SHP77 (cell line): ENCODE data around the gene CDC42EP5.
"Not testable (repeated sequence)": the region's sequence is repeated elsewhere in the genome, so short reads cannot be mapped to it uniquely, and the experiment has no call there.

Experiments used
- DNase-seq, 2 experiments: peaks; one replicate each; lab custom pipeline; 2025; lab: John Stamatoyannopoulos, UW

Gene CDC42EP5, protein sequence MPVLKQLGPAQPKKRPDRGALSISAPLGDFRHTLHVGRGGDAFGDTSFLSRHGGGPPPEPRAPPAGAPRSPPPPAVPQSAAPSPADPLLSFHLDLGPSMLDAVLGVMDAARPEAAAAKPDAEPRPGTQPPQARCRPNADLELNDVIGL

DNA sequence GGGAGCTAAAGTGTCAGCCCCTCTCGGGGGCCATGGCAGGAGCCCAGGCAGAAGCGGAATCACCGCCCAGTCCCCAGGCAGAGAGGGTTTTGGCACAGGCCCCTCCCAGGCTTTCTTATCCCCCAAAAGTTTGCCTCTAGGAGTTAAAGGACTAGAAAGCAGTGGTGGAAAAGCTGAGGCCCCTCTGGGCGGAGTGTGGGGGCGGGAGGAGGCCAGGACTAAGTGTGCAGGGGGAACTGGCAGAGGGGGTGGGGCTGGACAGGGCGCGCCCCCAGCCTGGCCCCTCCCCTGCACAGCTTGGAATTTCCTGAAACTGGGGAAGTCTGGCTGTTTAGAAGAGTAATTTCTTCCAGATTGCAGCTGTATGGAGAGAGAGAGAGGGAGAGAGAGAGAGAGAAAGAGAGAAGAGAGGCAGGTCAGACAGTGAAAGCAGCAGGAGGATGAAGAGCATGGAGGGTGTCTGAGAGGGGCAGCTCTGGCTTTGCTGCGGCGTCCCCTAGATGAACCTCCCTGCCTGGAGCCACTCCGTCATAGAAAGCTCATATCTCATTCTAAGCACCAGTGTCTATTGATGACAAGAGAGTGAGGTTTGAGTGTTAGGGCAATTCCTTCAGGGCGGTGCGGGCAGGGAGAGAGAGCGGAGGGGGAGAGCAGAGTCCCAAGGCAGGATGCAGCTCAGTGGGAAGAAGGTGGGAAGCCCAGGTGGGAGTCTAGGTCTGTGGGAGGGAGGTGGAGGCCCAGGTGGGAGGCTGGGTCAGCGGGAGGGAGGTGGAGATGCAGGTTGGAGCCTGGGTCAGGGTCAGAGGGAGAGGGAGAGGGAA is at the start of gene CDC42EP5:
TSS of gene CDC42EP5 (minus strand) at position 226 of the 821 bp plus-strand sequence. CDS start 7,749 bp downstream, outside the sequence.
- no peak for DNase-seq

DNA sequence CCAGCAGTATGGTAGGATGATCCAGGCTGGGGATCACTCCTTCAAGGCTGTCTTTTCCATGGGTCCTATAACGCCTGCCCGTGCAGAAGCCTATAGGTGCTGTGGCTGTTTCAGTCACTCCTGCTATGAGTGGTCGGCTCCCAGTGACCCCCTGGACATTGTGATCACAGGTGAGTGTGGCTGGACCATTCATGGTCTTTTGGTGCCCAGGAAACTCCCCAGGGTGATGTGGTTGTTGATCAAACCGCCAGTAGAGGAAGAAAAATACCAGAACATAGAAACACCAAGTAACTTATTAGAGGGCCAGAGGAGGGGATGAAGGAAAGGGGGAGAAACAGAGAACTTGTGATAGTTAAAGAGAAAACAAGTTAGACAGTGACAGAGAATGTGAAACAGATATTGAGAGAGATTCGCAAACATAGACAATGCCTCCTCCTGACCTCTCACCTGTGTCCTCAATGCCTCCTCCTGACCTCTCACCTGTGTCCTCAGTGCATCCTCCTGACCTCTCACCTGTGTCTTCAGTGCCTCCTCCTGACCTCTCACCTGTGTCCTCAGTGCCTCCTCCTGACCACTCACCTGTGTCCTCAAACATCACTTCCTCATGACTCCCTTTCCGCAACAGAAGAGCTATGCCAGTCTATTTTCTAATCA is 48.9 kb upstream of the CDC42EP5 start:
- no peak for DNase-seq

DNA sequence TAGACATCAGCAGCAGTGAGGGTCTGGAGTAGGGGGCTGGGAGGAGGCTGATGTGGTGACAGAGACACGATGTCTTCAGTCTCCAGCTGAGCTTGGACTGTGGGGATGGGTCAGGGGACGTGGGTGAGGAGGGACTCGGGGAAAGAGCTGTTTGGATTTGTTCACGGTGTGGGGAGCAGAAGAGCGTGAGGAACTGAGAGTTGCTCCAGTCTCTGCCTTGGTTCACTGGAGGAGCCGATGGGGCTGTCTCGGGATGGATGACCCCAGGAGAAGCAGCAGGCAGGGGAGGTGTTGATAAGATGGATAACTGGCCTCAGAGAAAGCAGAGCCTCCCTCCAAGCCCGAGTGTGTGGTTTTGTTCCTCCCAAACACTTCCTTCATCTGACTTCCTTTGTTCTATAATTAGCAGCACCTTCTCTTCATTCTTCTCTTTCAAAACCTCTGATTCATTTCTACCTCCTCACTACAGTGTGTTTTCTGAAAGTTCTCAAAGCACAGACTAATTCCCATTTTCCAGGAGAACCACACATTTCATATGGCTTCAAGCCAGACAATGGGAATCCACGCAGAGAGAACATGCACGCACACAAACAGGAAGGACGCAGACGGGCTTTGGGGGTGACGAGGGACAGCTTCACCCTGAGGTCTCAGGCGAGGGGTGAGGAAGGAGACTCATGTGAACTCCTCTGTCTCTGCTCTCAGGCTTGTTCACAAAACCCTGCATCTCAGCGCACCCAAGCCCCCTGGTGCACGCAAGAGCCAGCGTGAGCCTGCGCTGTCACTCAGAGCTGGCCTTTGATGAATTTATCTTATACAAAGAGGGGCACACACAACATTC is 48.1 kb upstream of the CDC42EP5 start:
- DNase-seq = peak in 1 of 2 experiments; percentile 21

DNA sequence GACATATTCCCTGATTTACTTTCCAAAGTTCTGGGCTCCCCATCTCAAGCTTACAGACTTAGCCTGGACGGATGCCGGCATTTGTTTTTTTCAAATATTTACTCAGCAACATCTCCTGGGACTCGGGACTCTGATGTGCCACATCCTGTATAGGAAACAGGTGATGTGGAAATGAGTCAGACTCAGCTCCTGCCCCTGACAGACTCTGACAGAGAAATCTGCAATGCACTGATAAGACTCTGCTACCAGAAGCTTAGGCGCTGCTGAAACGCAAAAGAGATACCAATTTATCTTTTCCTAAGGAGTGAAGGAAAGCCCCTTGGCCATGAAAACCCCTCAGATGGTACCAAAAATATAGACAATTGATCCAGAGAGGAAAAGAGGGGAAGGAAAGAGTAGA is 45.7 kb upstream of the CDC42EP5 start:
- peak; percentile 76 to 85 for DNase-seq

DNA sequence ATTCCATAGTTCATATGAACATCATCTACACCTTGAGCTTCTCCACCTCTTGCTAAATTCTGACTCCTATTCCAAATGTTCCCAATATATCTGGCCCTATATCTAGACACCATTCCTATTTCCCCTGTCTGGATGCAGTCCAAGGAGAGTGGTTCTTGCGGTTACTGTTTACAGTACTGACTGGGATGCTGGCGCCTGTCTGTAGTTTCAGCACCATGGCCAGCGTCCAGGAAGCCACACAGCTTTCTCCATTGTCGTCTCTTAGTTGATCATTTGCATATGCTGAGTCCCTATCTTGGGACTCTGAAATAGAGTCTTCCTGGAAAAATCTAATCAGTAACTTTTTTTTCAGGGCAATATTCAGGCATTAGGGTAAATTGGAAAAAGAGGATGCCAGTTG is 44.4 kb upstream of the CDC42EP5 start:
- peak; percentile 45 to 74 for DNase-seq

DNA sequence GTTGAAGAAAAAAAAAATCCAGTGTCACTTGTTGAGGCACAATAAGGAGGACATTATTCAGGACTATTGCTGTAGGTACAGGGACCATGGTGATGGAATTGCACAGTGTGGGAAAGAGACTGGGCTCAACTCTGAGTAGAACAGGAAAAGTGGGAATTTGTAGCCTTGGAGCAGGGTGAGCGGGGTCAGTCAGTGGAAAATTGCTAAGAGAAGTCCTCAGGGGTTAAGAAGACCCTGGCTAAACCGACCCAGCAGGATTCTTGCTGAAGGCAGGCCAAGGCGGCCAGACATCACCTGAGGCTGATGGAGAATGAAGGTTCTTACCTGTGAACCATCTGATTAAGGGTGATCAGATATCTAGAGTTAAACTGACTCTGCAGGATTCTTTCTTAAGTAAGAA is 42.1 kb upstream of the CDC42EP5 start:
- no peak for DNase-seq

DNA sequence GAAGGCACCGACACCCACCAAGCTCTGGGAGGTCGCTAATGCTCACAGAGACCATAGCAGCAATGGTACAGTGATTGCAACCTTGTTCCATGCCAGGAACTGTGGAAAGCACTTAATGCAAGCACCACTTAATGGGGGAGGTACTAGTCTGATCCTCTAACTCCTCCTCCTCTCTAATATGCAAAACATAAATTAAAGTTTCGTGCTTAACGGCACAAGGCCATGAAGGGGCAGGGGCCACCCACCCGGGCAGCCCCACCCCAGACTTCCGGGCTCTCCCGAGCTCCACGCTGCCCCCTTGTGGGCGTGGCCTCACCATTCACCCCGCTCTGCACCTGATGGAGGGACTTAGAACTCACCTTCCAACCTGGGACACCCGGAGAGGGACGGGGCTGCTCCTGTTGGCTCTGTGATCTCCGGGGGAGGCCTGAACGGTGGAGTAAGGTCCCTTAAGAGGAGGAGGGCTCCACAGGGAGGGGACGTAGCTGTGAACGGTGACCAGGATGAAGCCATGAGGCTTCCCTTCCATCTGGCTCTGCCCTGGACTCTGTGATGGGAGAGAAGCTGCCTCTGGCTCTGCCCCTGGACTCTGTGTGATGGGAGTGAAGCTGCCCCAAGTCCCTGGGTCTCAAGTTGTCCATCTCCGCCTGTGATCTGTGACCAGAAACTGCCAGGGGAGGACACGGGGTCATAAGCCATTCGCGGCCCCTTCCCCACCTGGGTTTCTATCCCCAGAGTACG is 36.3 kb upstream of the CDC42EP5 start:
- DNase-seq = not testable (repeated sequence)

DNA sequence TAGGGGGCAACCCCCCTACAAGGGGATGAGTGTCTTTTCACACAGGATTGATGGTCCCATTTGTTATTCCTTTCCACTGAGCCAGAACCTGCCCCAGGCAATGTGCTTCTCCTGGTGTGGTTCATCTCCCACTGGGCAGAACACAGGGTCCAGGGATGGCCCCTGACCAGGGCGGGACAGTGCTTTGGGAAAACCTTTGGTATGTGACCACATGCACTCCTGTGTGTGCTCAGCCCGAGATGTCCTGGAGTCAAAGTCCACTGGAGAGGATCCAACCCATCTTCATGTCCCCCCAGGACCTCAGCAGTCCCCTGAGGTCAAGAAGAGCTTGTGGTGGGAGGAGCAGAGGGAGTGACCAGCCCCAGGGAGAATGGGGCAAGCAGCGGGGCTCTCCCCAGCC is 35.4 kb upstream of the CDC42EP5 start:
- not testable (repeated sequence) for DNase-seq

DNA sequence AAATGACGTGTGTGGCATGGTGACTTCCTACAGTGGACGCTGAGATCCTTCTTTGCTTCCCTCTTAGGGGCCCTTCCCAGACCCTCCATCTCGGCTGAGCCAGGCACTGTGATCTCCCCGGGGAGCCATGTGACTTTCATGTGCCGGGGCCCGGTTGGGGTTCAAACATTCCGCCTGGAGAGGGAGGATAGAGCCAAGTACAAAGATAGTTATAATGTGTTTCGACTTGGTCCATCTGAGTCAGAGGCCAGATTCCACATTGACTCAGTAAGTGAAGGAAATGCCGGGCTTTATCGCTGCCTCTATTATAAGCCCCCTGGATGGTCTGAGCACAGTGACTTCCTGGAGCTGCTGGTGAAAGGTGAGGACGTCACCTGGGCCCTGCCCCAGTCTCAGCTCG is 34.7 kb upstream of the CDC42EP5 start:
- no peak for DNase-seq

DNA sequence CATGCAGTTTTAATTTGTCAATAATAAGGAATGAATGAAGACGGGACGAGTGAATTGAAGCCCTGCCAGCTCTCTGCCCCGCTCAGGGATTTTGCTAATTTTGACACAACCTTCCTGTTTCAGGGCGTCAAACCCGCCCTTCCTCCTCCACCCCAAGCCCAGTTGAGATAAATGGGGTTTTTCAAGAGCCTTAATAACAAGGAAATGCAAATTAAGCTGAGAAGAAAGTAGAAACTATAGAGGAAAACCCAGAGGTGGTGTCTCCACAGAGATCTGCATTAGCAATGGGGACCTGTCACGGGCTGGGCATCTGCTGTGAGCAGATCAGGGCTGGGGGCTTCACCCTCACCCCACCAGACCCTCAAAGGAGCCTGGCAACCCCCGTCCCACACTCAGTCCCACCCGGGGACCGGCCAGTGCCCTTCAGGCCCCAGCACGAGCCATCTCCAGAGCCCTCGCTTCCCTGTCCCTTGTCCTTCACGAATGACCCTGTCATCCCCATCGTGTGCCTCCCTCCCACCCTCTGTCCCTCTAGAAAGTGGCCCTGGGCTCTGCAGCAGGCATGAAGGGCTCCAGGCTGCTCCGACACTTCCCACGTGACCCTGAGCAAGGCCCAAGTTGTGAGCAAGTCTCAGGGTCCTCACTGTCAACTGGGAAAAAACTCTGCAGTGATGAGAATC is 34.1 kb upstream of the CDC42EP5 start:
- not testable (repeated sequence) for DNase-seq

DNA sequence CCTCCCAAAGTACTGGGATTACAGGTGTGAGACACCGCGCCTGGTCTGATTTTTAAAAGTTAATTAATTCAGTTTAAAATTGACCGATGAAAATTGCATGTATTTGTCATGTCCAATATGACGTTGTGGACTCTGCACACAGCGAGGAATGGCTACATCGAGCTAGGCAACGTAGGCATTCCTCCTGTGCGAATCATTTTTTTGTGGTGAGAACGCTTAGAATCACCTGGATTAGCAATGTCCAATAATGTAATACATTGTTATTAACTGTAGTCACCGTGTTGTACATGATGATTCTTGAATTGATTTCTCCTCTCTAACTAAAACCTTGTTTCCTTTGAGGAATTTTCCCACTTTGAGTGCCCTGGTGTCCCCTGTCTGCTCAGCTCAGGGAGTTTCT is 33.0 kb upstream of the CDC42EP5 start:
- DNase-seq = no peak

DNA sequence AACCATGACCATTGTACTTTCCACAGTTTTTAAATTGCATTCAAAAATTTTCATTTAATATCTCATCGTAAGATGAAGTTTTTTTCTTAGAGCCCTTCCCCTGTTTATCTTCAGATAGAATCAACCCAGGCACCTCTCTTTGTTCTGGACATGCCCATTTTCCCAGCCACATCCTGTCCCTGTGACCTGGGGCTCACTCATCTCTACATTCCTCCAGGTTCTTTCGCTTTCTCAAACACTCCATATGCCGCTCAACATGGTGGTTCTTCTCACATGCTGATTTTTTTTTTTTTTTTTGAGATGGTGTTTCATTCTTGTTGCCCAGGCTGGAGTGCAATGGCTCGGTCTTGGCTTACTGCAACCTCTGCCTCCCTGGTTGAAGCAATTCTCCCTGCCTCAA is 32.4 kb upstream of the CDC42EP5 start:
- not testable (repeated sequence) for DNase-seq

DNA sequence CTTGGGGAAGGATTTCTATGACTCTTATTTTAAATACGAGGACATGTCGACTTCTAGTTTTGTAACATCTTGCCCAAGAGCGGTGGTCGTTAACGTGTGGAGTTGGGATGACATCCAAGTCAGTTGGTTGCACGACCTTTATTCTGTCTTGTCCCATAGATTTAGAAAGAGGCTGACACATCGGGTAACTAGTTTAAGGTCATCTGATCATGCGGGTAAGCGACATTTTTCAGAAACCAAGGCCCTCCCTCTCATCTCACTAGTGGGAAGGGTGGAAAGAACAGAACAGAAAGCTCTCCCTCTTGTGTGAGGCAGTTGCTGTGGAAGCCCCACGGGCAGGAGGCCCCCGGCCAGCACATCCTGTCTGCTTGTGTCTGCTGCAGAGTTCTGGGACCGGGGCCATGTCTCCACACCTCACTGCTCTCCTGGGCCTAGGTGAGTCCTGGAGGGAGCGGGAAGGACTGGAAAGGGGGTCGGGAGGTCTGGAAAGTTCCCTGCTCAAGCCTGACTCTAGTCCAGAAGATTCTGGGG is 29.5 kb upstream of the CDC42EP5 start, which contains the start of gene LAIR2:
TSS of gene LAIR2 (plus strand) at position 314 of the 531 bp plus-strand sequence. CDS start at position 402, 88 bp downstream.
- no peak for DNase-seq

DNA sequence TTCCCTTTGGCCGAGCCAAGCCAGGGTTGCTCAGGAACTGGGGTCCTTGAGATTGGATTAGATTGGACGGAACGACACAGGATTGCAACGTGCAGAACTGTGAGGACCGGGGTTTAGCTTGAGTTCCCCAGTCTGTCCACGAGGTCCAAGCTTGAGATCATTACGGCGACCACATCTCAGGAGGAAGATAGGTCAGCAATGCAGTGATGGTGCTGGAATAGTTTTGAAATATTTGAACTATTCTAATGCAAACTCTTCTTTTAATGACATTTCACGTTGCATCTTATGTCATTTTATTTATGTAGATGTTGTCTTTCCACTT is 25.3 kb upstream of the CDC42EP5 start:
- DNase-seq = not testable (repeated sequence)

DNA sequence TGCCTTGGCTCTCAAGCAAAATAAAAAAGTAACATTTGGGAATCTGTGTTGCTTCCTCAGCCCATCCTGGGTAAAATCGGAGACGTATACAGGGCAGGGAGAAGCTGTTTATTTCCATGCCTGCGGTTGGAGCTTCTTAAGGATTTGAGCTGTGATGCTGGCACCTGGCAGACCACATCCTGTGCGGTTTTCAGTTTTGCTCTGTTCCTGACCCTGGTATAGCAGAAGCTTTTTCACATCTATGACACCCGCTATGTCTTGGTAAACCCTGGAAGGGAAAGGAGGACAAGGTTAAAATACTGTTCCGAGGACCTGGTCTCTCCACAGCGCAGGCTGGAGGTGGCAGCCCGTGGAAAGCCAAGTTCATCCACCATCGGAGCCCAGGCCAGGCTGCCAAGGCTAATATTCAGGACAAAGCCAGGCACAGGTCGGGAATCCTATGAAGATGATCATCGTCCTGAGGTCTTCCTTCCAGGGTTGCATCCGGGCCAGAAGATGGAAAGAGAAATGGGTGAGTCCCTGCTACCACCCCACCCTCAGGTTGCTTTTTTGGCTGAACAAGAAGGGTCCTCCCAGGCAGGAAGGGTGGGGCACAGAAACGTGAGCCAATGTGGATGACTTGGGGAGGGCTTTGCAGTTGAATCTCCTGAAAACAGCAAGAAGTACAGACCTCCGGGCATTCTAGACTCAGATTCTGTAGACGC is 24.8 kb upstream of the CDC42EP5 start:
- not testable (repeated sequence) for DNase-seq

DNA sequence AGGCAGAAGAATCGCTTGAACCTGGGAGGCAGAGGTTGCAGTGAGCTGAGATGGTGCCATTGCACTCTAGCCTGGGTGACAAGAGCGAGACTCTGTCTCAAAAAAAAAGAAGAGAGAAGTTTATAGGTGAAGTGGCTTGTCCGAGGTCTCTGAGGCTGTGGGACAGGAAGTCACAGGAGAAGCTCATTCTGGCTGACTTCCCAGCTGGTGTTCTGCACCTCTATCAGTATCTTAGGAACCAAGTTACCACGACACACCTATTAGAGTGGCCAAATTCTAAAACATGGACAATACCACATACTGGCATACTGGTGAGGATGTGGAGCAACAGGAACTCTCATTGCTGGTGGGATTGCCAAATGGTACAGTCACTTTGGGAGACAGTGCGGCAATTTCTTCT is 22.2 kb upstream of the CDC42EP5 start:
- not testable (repeated sequence) for DNase-seq

DNA sequence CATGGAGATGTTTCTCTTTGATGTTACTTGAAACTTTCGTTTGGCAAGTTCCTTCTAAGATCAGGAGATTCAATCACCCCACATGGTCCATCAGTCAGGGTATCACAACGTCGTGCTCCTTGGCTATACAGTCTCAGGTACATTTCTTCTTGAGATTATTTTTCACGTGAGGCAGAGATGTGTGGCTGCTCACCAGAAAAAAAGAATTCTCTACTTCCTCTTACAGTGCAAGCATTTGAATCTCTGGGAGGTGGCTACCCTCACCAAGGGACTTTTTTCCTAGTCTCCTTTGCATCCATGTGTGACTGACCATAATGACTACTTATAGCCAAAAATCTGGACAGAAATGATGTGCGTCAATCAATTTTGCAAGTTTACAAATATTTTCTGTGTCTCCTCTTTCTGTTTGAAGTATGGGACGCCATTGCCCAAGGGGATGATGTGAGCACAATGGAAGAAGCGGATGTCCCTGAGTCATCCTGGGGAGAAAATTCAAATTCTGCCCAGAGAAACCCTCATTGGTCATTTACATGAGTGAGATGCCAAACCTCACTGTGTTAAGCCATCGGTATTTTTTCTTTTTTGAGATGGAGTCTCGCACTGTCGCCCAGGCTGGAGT is 21.0 kb upstream of the CDC42EP5 start:
- DNase-seq = no peak

DNA sequence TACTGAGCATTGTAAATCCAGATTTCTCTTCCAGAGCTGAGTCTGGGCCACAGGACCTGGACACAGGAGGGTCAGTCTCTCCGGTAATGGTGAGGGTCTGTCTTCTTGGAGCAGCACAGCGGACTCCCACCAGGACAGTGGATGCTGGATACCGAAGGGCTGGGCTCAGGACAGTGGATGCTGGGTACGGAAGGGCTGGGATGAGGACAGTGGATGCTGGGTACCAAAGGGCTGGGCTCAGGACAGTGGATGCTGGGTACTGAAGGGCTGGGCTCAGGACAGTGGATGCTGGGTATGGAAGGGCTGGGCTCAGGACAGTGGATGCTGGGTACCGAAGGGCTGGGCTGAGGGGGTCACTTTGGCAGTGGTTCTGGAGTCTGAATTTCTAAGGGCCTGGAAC is 20.0 kb upstream of the CDC42EP5 start:
- not testable (repeated sequence) for DNase-seq

DNA sequence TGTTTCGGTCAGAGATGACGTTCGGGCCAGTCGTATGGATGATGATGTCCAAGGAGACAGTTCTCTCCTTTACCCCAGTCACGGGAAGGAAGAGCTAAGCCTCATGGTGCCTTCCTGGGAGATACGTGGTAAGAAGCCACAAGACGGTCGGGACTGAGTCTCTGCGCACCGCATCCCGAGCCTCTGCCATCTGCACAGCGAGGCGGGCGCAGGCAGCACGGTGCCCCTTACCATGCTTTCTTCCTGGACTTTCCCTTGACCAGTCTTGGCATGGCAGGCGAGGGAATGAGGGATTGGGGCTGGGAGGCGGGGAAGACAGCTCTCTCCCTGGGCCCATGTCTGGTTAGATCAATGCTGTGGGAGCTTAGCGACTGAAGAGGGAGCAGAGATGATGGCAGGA is 19.5 kb upstream of the CDC42EP5 start:
- DNase-seq = no peak
